OCI-LY1 (cell line): Measurements from ENCODE around the gene CSRNP2.

ENCODE experiments used
- H2AFZ ChIP-seq: fragments of 200-600 bp; sonication (generic), shearing (Covaris generic); 2 replicates; pipeline ENCODE4 v1.6.0; 2014; ENCODE audit warnings: antibody characterized with exemption, mild to moderate bottlenecking, low read length
- H3F3A ChIP-seq: fragments of 200-600 bp; sonication (generic), shearing (Covaris generic); 2 replicates; pipeline ENCODE4 v1.6.0; 2014; ENCODE audit warnings: mild to moderate bottlenecking, antibody characterized with exemption, low read length, moderate library complexity; ENCODE audit not compliant: insufficient read depth
- H3K27ac ChIP-seq: fragments of 200-600 bp; sonication (generic); 2 replicates; pipeline ENCODE4 v1.5.1; 2014; ENCODE audit warnings: low read length, mixed run types, mild to moderate bottlenecking, low read depth; ENCODE audit not compliant: poor library complexity, severe bottlenecking
- H3K27me3 ChIP-seq: fragments of 200-600 bp; sonication (generic); 2 replicates; pipeline ENCODE4 v1.6.0; 2014; ENCODE audit warnings: antibody characterized with exemption, mild to moderate bottlenecking, low read length, moderate library complexity; ENCODE audit not compliant: insufficient read depth
- H3K36me3 ChIP-seq: fragments of 200-600 bp; sonication (generic); 2 replicates; pipeline ENCODE4 v1.6.1; 2014; ENCODE audit warnings: mild to moderate bottlenecking, antibody characterized with exemption, low read length, moderate library complexity, mixed read lengths; ENCODE audit not compliant: insufficient read depth
- H3K4me1 ChIP-seq: fragments of 200-600 bp; sonication (generic); 2 replicates; pipeline ENCODE4 v1.5.1; 2014; ENCODE audit warnings: mild to moderate bottlenecking, low read length, moderate library complexity; ENCODE audit not compliant: insufficient read depth, severe bottlenecking
- H3K4me2 ChIP-seq: fragments of 200-600 bp; sonication (generic), shearing (Covaris generic); 2 replicates; pipeline ENCODE4 v1.6.1; 2014; ENCODE audit warnings: low read length
- H3K4me3 ChIP-seq: fragments of 200-600 bp; sonication (generic); 2 replicates; pipeline ENCODE4 v1.5.1; 2014; ENCODE audit warnings: low read length, low read depth, mild to moderate bottlenecking, mixed read lengths; ENCODE audit not compliant: poor library complexity, severe bottlenecking
- H3K79me2 ChIP-seq: fragments of 200-600 bp; shearing (Covaris generic); 2 replicates; pipeline ENCODE4 v1.6.1; 2016; ENCODE audit warnings: mixed run types, low read length, mixed read lengths; ENCODE audit not compliant: insufficient read depth
- H3K9ac ChIP-seq: fragments of 200-600 bp; sonication (generic), shearing (Covaris generic); 2 replicates; pipeline ENCODE4 v1.6.1; 2014; ENCODE audit warnings: mild to moderate bottlenecking, low read length, mixed read lengths
- H3K9me2 ChIP-seq: fragments of 200-600 bp; sonication (generic), shearing (Covaris generic); 2 replicates; pipeline ENCODE4 v1.6.1; 2014; ENCODE audit warnings: low read depth, mild to moderate bottlenecking, low read length, mixed read lengths
- H3K9me3 ChIP-seq: fragments of 200-600 bp; shearing (Covaris generic); 2 replicates; pipeline ENCODE4 v1.6.1; 2014; ENCODE audit warnings: low read length, mixed read lengths
- H4K20me1 ChIP-seq: fragments of 200-600 bp; sonication (generic), shearing (Covaris generic); 2 replicates; pipeline ENCODE4 v1.6.0; 2016; ENCODE audit warnings: mild to moderate bottlenecking, low read length; ENCODE audit not compliant: insufficient read depth
- EZH2 ChIP-seq: fragments of 200-600 bp; sonication (generic), shearing (Covaris generic); IDR thresholded peaks from 2 replicates; pipeline ENCODE4 v1.8.0; 2017; ENCODE audit warnings: borderline replicate concordance, mixed run types, mild to moderate bottlenecking, antibody characterized with exemption, low read length, moderate library complexity, mixed read lengths
- TF ChIP-seq, protein P1 (sequence below): fragments of 200-600 bp; sonication (generic), shearing (Covaris generic); IDR thresholded peaks from 2 replicates; pipeline ENCODE4 v1.5.1; 2017; ENCODE audit warnings: mild to moderate bottlenecking, antibody characterized with exemption, low read length, moderate library complexity, mixed read lengths

CSRNP2 gene

DNA sequence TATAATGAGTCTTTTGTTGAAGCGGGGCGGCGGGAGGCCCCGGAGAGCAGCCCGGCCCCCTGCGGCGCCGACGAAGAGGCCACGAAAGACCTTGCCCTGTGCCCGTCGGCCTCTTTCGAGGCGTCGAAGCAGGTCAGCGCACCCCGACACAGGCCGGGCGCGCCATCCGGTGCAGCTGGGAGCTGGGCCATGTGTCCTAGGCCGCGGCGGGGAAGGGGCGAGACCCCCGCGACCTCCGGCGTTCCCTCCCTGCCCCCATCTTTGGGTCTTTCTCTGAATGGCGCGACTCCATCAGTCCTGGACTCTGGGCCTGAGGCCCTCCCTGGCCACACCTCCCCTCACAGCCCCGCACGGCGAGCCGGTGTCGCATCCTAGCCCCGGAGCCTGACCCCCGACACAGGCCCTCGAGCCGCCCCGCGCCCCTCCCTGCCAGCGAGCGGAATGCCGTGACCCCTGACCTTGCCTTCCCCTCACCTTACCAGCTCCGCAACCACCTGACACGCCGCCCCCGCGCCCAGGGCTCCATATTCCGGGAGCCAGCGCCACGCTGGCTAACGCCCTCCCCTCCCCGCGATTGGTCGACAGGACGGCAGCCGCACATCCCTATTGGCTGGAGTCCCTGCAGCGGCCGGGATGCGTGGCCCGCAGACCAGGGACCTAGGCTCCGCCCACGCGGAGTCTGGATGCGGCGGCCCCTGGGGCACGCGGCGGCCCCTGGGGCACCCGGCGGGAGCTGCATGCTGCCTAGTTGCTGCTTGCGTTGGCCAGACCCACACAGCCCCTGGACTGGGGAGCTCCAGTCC lies 57.4 kb downstream of the CSRNP2 start, which contains the start of gene SLC11A2:
TSS of gene SLC11A2 (minus strand) at position 549 of the 803 bp plus-strand sequence. CDS start 15,656 bp downstream, outside the sequence.
- Histone ChIP-seq H3K27ac (peak within 1 kb of the TSS; percentile 77), H3K4me3 (peak within 1 kb of the TSS; percentile 81), H3K79me2 (peaks cover 44% of the 10 kb centered on the region), H3F3A (no peaks in the 10 kb centered on the region), H3K4me2 (peak within 1 kb of the TSS; percentile 91), H3K36me3 (0 out of 2 replicates have a peak, but pooled peaks cover 3% of the 10 kb centered on the region), H3K9me3 (no peaks in the 10 kb centered on the region), H4K20me1 (no peaks in the 10 kb centered on the region), H2AFZ (no peak within 1 kb of the TSS), H3K4me1 (peaks cover 47% of the 10 kb centered on the region), H3K9ac (peak within 1 kb of the TSS; percentile 83), H3K9me2 (no peaks in the 10 kb centered on the region), H3K27me3 (no peaks in the 10 kb centered on the region)
- no peak for TF ChIP-seq EZH2
- TF ChIP-seq, protein P1, sequence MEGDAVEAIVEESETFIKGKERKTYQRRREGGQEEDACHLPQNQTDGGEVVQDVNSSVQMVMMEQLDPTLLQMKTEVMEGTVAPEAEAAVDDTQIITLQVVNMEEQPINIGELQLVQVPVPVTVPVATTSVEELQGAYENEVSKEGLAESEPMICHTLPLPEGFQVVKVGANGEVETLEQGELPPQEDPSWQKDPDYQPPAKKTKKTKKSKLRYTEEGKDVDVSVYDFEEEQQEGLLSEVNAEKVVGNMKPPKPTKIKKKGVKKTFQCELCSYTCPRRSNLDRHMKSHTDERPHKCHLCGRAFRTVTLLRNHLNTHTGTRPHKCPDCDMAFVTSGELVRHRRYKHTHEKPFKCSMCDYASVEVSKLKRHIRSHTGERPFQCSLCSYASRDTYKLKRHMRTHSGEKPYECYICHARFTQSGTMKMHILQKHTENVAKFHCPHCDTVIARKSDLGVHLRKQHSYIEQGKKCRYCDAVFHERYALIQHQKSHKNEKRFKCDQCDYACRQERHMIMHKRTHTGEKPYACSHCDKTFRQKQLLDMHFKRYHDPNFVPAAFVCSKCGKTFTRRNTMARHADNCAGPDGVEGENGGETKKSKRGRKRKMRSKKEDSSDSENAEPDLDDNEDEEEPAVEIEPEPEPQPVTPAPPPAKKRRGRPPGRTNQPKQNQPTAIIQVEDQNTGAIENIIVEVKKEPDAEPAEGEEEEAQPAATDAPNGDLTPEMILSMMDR, result no peak; the same call in 1 of the 2 replicates

DNA sequence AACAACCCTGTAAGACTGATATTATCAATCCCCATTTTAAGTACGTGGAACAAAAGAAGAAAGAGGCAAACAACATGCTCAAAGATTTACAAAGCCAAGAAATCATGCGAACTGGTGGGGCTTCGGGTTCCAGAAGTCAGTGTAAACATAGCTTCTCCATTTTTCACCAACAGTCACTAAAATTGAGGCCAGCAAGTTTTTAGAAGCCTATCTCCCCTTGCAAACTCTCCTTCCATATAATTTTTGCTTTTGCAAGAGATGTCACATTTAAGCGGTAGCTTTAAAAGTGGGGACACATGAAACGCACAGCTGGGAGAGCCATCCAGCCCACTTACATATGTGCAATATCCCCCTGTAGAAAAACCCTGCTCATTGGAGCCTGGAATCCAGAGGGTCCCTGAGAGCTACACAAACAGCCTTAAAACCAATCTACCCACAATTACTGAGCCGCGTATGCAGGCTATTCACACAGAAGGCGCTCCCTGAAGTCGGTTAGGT lies 58.0 kb downstream of the CSRNP2 start:
- peaks cover 49% of the 10 kb centered on the region for H3K79me2 ChIP-seq
- H3F3A ChIP-seq, result no peaks in the 10 kb centered on the region
- peak overlapping the region; percentile 83 for H3K9ac ChIP-seq
- H3K9me3 ChIP-seq, result no peaks in the 10 kb centered on the region
- H3K4me2 ChIP-seq, result peak overlapping the region; percentile 91
- no peaks in the 10 kb centered on the region for H3K9me2 ChIP-seq
- TF ChIP-seq EZH2, result no peak
- TF ChIP-seq, protein P1, result no peak
- H4K20me1 ChIP-seq, result no peaks in the 10 kb centered on the region
- H3K36me3 ChIP-seq, result 0 out of 2 replicates have a peak, but pooled peaks cover 3% of the 10 kb centered on the region
- no peak overlapping the region for H2AFZ ChIP-seq
- peaks cover 53% of the 10 kb centered on the region for H3K4me1 ChIP-seq
- H3K27ac ChIP-seq, result peak overlapping the region; percentile 77
- peak overlapping the region; percentile 81 for H3K4me3 ChIP-seq
- H3K27me3 ChIP-seq, result no peaks in the 10 kb centered on the region

DNA sequence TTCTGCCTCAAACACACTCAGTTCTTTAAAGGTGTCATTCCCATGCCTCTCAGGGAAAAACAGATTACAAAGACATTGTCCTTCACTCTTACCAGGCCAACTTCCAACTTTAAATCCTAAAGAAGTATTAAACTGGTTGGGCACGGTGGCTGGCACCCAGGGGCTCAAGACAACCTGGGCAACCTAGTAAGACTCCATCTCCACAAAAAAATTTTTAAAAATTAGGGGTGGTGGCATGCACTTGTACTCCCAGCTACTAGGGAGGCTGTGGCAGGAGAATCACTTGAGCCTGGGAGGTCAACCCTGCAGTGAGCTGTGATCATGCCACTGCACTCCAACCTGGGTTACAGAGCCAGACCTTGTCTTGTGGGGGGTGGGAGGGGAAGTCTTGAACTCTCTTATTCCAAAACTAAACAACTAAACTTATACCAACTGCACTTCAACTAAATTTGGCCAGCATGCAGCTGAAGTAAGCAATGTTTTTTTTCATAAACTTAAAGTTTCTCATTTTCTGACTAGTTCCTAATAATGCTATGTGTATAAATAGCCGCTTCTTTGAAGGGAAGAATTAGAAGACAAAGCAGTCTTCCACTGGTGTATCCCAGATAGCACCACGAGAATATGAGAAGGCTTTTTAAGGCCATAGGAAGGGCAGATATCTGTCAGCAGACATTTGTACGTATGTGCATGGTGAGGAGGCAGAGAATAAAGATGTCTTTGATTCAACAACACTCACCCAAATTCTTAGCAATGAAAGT lies 59.6 kb downstream of the CSRNP2 start:
- Histone ChIP-seq H3F3A (no peaks in the 10 kb centered on the region), H2AFZ (no peak overlapping the region), H3K27me3 (no peaks in the 10 kb centered on the region), H3K79me2 (peaks cover 65% of the 10 kb centered on the region), H3K9ac (peak overlapping the region; percentile 83; the same call in 1 of the 2 replicates), H3K9me3 (no peaks in the 10 kb centered on the region), H4K20me1 (no peaks in the 10 kb centered on the region), H3K4me1 (peaks cover 69% of the 10 kb centered on the region), H3K36me3 (0 out of 2 replicates have a peak, but pooled peaks cover 3% of the 10 kb centered on the region), H3K4me2 (peak overlapping the region; percentile 91), H3K4me3 (peak overlapping the region; percentile 81), H3K27ac (no peak overlapping the region), H3K9me2 (no peaks in the 10 kb centered on the region)
- TF ChIP-seq, protein P1, result no peak
- no peak for TF ChIP-seq EZH2
